ENCODE results near the gene MPZL2. TPM values are rescaled to one million over a fixed set of nuclear protein-coding genes. Genes with fewer than 3 reads are reported as not detected.

The MPZL2 gene
- total RNA-seq, 1 experiment from 2014 or later = 1.2 TPM

- TF ChIP-seq, protein P1, sequence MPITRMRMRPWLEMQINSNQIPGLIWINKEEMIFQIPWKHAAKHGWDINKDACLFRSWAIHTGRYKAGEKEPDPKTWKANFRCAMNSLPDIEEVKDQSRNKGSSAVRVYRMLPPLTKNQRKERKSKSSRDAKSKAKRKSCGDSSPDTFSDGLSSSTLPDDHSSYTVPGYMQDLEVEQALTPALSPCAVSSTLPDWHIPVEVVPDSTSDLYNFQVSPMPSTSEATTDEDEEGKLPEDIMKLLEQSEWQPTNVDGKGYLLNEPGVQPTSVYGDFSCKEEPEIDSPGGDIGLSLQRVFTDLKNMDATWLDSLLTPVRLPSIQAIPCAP (CRISPR knock-in tag; IDR thresholded peaks at IDR 0.05) = no peak
Measured at GRCh38 chr11:118238929-118239328, 25.2 kb downstream of the MPZL2 start (continued).

GRCh38 chr11:118238421-118238820 is 25.7 kb downstream of the MPZL2 start:
- H3K27me3 Mint-ChIP-seq (ENCODE audit: low read depth) = peaks cover 8% of the 10 kb centered on the region
- no peak for TF ChIP-seq SOX15 (CRISPR knock-in tag; IDR thresholded peaks at IDR 0.05)
- no peak for TF ChIP-seq GRHL2 (CRISPR knock-in tag; IDR thresholded peaks at IDR 0.05; ENCODE audit: insufficient replicate concordance, severe bottlenecking)
- TF ChIP-seq, protein P2, sequence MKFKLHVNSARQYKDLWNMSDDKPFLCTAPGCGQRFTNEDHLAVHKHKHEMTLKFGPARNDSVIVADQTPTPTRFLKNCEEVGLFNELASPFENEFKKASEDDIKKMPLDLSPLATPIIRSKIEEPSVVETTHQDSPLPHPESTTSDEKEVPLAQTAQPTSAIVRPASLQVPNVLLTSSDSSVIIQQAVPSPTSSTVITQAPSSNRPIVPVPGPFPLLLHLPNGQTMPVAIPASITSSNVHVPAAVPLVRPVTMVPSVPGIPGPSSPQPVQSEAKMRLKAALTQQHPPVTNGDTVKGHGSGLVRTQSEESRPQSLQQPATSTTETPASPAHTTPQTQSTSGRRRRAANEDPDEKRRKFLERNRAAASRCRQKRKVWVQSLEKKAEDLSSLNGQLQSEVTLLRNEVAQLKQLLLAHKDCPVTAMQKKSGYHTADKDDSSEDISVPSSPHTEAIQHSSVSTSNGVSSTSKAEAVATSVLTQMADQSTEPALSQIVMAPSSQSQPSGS (CRISPR knock-in tag; IDR thresholded peaks at IDR 0.05; ENCODE audit: borderline replicate concordance, low read depth) = no peak
- no peak for TF ChIP-seq ZNF416 (CRISPR knock-in tag; IDR thresholded peaks at IDR 0.05)
- no peak for TF ChIP-seq ELF4 (CRISPR knock-in tag; IDR thresholded peaks at IDR 0.05; ENCODE audit: low read depth)
- TF ChIP-seq RORB (CRISPR knock-in tag; IDR thresholded peaks at IDR 0.05) = no peak
- TF ChIP-seq, protein P3, sequence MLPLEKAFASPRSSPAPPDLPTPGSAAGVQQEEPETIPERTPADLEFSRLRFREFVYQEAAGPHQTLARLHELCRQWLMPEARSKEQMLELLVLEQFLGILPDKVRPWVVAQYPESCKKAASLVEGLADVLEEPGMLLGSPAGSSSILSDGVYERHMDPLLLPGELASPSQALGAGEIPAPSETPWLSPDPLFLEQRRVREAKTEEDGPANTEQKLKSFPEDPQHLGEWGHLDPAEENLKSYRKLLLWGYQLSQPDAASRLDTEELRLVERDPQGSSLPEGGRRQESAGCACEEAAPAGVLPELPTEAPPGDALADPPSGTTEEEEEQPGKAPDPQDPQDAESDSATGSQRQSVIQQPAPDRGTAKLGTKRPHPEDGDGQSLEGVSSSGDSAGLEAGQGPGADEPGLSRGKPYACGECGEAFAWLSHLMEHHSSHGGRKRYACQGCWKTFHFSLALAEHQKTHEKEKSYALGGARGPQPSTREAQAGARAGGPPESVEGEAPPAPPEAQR (CRISPR knock-in tag; IDR thresholded peaks at IDR 0.05) = no peak
- no peak for TF ChIP-seq FOXJ3 (CRISPR knock-in tag; IDR thresholded peaks at IDR 0.05; ENCODE audit: borderline replicate concordance)
- TF ChIP-seq MXD4 (CRISPR knock-in tag; IDR thresholded peaks at IDR 0.05; ENCODE audit: borderline replicate concordance) = no peak
- TF ChIP-seq NFE2L1 (CRISPR knock-in tag; IDR thresholded peaks at IDR 0.05) = no peak
- TF ChIP-seq ZBTB43 (CRISPR knock-in tag; IDR thresholded peaks at IDR 0.05) = no peak
- no peak for TF ChIP-seq GTF2I (CRISPR knock-in tag; conservative IDR thresholded peaks at IDR 0.05)
- no peak for TF ChIP-seq IRF2 (CRISPR knock-in tag; IDR thresholded peaks at IDR 0.05; ENCODE audit: borderline replicate concordance, low read depth)
- no peak for TF ChIP-seq CBFB (CRISPR knock-in tag; IDR thresholded peaks at IDR 0.05; ENCODE audit: low read depth)
- no peak overlapping the region for H3K27ac Mint-ChIP-seq
- DNase-seq (ENCODE audit: low spot score) (no peak), ATAC-seq (no peak)
- no peak overlapping the region for H3K4me3 Mint-ChIP-seq
- no peaks in the 10 kb centered on the region for H3K9me3 Mint-ChIP-seq
- no peaks in the 10 kb centered on the region for H3K36me3 Mint-ChIP-seq
- peaks cover 15% of the 10 kb centered on the region for H3K4me1 Mint-ChIP-seq
- CTCF ChIA-PET = interaction anchor here (1.0 to 1.4 kb wide), 3 partner anchors 27 to 57 kb away, joined by 4 to 9 read pairs (median 5); no protein-coding TSS in a partner anchor
- POLR2A ChIA-PET = no interaction called here

GRCh38 chr11:118236170-118236569 is 27.9 kb downstream of the MPZL2 start:
- no peak overlapping the region for H3K4me3 Mint-ChIP-seq
- H3K4me1 Mint-ChIP-seq = peaks cover 7% of the 10 kb centered on the region
- DNase-seq (ENCODE audit: low spot score) (no peak), ATAC-seq (no peak)
- no peaks in the 10 kb centered on the region for H3K36me3 Mint-ChIP-seq
- no peak overlapping the region for H3K27ac Mint-ChIP-seq
- CTCF ChIA-PET = no interaction called here
- no peaks in the 10 kb centered on the region for H3K9me3 Mint-ChIP-seq
- peaks cover 8% of the 10 kb centered on the region for H3K27me3 Mint-ChIP-seq (ENCODE audit: low read depth)
- POLR2A ChIA-PET = no interaction called here
- TF ChIP-seq ESRRA (CRISPR knock-in tag; IDR thresholded peaks at IDR 0.05; ENCODE audit: borderline replicate concordance) (no peak), ATF1 (CRISPR knock-in tag; IDR thresholded peaks at IDR 0.05) (no peak), SOX15 (CRISPR knock-in tag; IDR thresholded peaks at IDR 0.05) (no peak), ZNF671 (CRISPR knock-in tag; IDR thresholded peaks at IDR 0.05) (no peak), PRRX2 (CRISPR knock-in tag; IDR thresholded peaks at IDR 0.05) (no peak)
- TF ChIP-seq, protein P2 (CRISPR knock-in tag; IDR thresholded peaks at IDR 0.05; ENCODE audit: borderline replicate concordance, low read depth) = no peak
- TF ChIP-seq, protein P4, sequence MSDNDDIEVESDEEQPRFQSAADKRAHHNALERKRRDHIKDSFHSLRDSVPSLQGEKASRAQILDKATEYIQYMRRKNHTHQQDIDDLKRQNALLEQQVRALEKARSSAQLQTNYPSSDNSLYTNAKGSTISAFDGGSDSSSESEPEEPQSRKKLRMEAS (CRISPR knock-in tag; IDR thresholded peaks at IDR 0.05) = no peak

Data from WTC11 (cell line).